HepG2 (cell line): ENCODE results near the gene FOXI2. TPM values are rescaled to one million over a fixed set of nuclear protein-coding genes. Genes with fewer than 3 reads are reported as not detected.

ENCODE experiments used
- ATAC-seq: fragments of 200-7000 bp; cut with Tn5 transposase; 3 replicates; pipeline ENCODE4 v1.9.1; 2020; ENCODE audit warnings: mild to moderate bottlenecking, moderate library complexity
- BruUV-seq: library from RNA; stranded (reverse); fragments of 400-500 nt; replicated peaks from 2 replicates; lab custom pipeline; 2021; lab: Mats Ljungman, UMichigan
- CTCF ChIA-PET: fragments of 300-600 bp; formaldehyde crosslinking; extraction: SDS; loops from one replicate; lab custom pipeline; 2021; ENCODE audit warnings: low total read pairs, inconsistent platforms, low intra/inter-chr PET ratio; lab: Yijun Ruan, JAX
- POLR2A ChIA-PET: fragments of 350-600 bp; sonication (Branson Sonifier 250); formaldehyde crosslinking; loops from one replicate; lab custom pipeline; 2020; ENCODE audit warnings: antibody characterized with exemption, inconsistent platforms; lab: Yijun Ruan, JAX
- DNase-seq: peaks from one replicate; pipeline ENCODE4 v3.0.0-alpha.2; 2015; ENCODE audit warnings: low spot score
- FAIRE-seq: peaks from 3 replicates; lab custom pipeline; 2011; peaks lifted over from hg19 to GRCh38; lab: Jason Lieb, UNC
- H2AFZ ChIP-seq: one replicate; pipeline ENCODE4 v1.6.1; 2011; ENCODE audit warnings: low read length, inconsistent platforms
- H3K27ac ChIP-seq: fragments of 300-600 bp; 3 replicates; pipeline ENCODE4 v1.8.0; 2011; ENCODE audit warnings: mixed run types, mild to moderate bottlenecking, mixed read lengths, low read length, inconsistent platforms; ENCODE audit not compliant: insufficient read depth; ENCODE audit errors: extremely low read length
- H3K27me3 ChIP-seq, 2 experiments: fragments of 200-600 bp in 1 of 2; 2 replicates in 1 of 2; 3 replicates in 1 of 2; pipeline versions ENCODE4 v1.6.0 to v1.8.0; 2011; ENCODE audit warnings: low read length in 2 of 2, mild to moderate bottlenecking in 2 of 2, moderate library complexity in 2 of 2, inconsistent platforms in 1 of 2; ENCODE audit not compliant: insufficient read depth in 2 of 2, control insufficient read depth in 1 of 2
- H3K36me3 ChIP-seq, 2 experiments: fragments of 200-600 bp in 1 of 2; replicated peaks in 1 of 2; 2 replicates in 1 of 2; 3 replicates in 1 of 2; pipeline versions ENCODE4 v1.5.1 to v1.8.0; 2011; ENCODE audit warnings: low read length in 2 of 2, inconsistent platforms in 1 of 2; ENCODE audit not compliant: insufficient read depth in 2 of 2, control insufficient read depth in 1 of 2
- H3K4me1 ChIP-seq: 2 replicates; pipeline ENCODE4 v1.5.1; 2012; ENCODE audit warnings: low read length, inconsistent platforms; ENCODE audit not compliant: insufficient read depth
- H3K4me2 ChIP-seq: 2 replicates; pipeline ENCODE4 v1.6.0; 2011; ENCODE audit warnings: low read depth, low read length, inconsistent platforms
- H3K4me3 ChIP-seq, 3 experiments: fragments of 200-600 bp in 1 of 3; sonication (generic), shearing (Covaris generic) in 1 of 3; replicated peaks in 1 of 3; 2 replicates each; pipeline ENCODE4 v1.5.1; 2011 to 2016; ENCODE audit warnings: low read length in 3 of 3, inconsistent platforms in 2 of 3, low read depth in 2 of 3, mild to moderate bottlenecking in 2 of 3, control low read depth in 1 of 3, mixed read lengths in 1 of 3; ENCODE audit not compliant: insufficient read depth in 1 of 3
- H3K79me2 ChIP-seq: one replicate; pipeline ENCODE4 v1.6.1; 2011; ENCODE audit warnings: low read length, inconsistent platforms; ENCODE audit not compliant: insufficient read depth
- H3K9ac ChIP-seq: 2 replicates; pipeline ENCODE4 v1.6.0; 2011; ENCODE audit warnings: mild to moderate bottlenecking, low read depth, low read length, inconsistent platforms; ENCODE audit not compliant: insufficient read depth
- H3K9me3 ChIP-seq: 2 replicates; pipeline ENCODE4 v1.5.1; 2012; ENCODE audit warnings: mild to moderate bottlenecking, low read length
- H4K20me1 ChIP-seq: 2 replicates; pipeline ENCODE4 v1.6.0; 2011; ENCODE audit warnings: inconsistent platforms, mild to moderate bottlenecking, low read length, moderate library complexity; ENCODE audit not compliant: insufficient read depth
- CTCF ChIP-seq: sonication (generic); formaldehyde crosslinking; IDR thresholded peaks from 2 replicates; pipeline ENCODE4 v1.5.0; 2020; ENCODE audit warnings: mild to moderate bottlenecking, missing genetic modification reagents, moderate library complexity
- LCORL ChIP-seq, 2 experiments: fragments of 450-650 bp in 1 of 2; sonication (generic) in 1 of 2; formaldehyde crosslinking in 1 of 2; IDR thresholded peaks; 2 replicates each; pipeline versions ENCODE4 v1.5.0 to v1.6.1; 2017 to 2020; ENCODE audit warnings: antibody characterized with exemption in 1 of 2, missing genetic modification reagents in 1 of 2
- PCBP1 ChIP-seq: fragments of 200-400 bp; formaldehyde crosslinking; IDR thresholded peaks from 2 replicates; pipeline ENCODE4 v1.6.1; 2017; ENCODE audit warnings: mild to moderate bottlenecking, low read depth, low read length, borderline replicate concordance
- ZMAT3 ChIP-seq: sonication (generic); formaldehyde crosslinking; conservative IDR thresholded peaks from 2 replicates; pipeline ENCODE4 v1.7.0; 2021; ENCODE audit warnings: missing genetic modification reagents
- ZNF205 ChIP-seq: IDR thresholded peaks from 2 replicates; pipeline ENCODE4 v1.6.1; 2018; ENCODE audit warnings: missing biosample characterization, missing genetic modification reagents
- ZNF629 ChIP-seq: sonication (generic); formaldehyde crosslinking; conservative IDR thresholded peaks from 2 replicates; pipeline ENCODE4 v1.5.0; 2020; ENCODE audit warnings: missing genetic modification reagents
- ZNF703 ChIP-seq: sonication (generic); formaldehyde crosslinking; IDR thresholded peaks from 2 replicates; pipeline ENCODE4 v1.5.1; 2020; ENCODE audit warnings: missing genetic modification reagents, mild to moderate bottlenecking, moderate library complexity, borderline replicate concordance
- WGBS: methylation state at CpG from one replicate; pipeline ENCODE4 v1.1.6; 2017; ENCODE audit warnings: low lambda C conversion rate; 5-methylcytosine and 5-hydroxymethylcytosine counted together
- in situ Hi-C: cut with HindIII; loops from 2 replicates; pipeline ENCODE4 v1.10.0; 2017; ENCODE audit warnings: low pct_unique_long_range_greater_than_20kb; ENCODE audit not compliant: extremely low pct_ligation_motif_present
- intact Hi-C: fragments of 100-400 bp; cut with micrococcal nuclease; formaldehyde crosslinking; loops from one replicate; pipeline ENCODE4 v1.10.0; 2022; ENCODE audit not compliant: unreplicated experiment
- polyA plus RNA-seq, 8 experiments: library from polyadenylated mRNA; depleted of rRNA in 3 of 8; stranded (reverse) in 7 of 8; unstranded in 1 of 8; fragments of >200 nt; fragmentation: Illumina TruSeq in 4 of 8; extraction: Trizol in 4 of 8; gene quantifications; 2 replicates each; pipeline versions ENCODE4 v1.2.1 to v1.2.3, GENCODE V29; 2011 to 2016; ENCODE audit warnings: low read depth in 4 of 8, missing spikeins in 1 of 8, mixed read lengths in 1 of 8; ENCODE audit not compliant: insufficient read depth in 1 of 8
- total RNA-seq, 5 experiments: library from RNA; depleted of rRNA; stranded (reverse); fragments of >200 nt; fragmentation: Illumina TruSeq; extraction: Trizol; gene quantifications; 2 replicates each; pipeline ENCODE4 v1.2.3, GENCODE V29; 2016; ENCODE audit warnings: low read depth in 1 of 5

The FOXI2 gene
- total and polyA plus RNA-seq, 2 of the 13 experiments (the other 11 are each of a cell fraction or from before 2014, with no cell fraction given), result not detected

DNA sequence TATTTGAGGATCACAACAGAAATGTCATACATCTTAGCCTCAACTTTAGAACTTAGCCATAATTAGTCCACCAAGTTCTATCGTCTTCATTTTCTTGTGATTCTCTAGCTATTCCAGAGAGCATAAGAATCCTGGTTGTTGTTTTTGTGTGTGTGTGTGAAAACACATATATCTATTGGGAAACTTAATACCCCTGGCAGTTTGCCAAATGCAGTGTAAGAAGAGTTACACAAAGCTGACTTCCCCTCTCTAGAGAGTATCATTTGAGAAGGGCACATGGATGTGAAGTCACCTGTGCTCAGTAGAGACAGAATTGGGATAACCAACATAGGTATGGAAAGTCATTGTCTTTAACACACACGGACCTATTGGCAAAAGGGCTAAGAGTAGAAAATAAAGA, 19.3 kb downstream of the FOXI2 start:
- H3K36me3 ChIP-seq, result no peaks in the 10 kb centered on the region
- no peaks in the 10 kb centered on the region for H3K4me1 ChIP-seq
- no peak overlapping the region for H3K4me2 ChIP-seq
- intact Hi-C loops, result no loop called here
- H3K9me3 ChIP-seq, result no peaks in the 10 kb centered on the region
- ChIA-PET POLR2A (no interaction called here), CTCF (no interaction called here)
- no peak for FAIRE-seq
- no peak for ATAC-seq
- in situ Hi-C loops, result no loop called here
- no peak overlapping the region for H3K9ac ChIP-seq
- no TSS peak for BruUV-seq
- H2AFZ ChIP-seq, result no peak overlapping the region
- H3K27me3 ChIP-seq, result no peaks in the 10 kb centered on the region
- H3K79me2 ChIP-seq, result no peaks in the 10 kb centered on the region
- no peak overlapping the region for H3K27ac ChIP-seq
- TF ChIP-seq PCBP1 (no peak), ZNF703 (CRISPR knock-in tag) (no peak), LCORL (IDR thresholded peaks at IDR 0.05) (peak; percentile 65; the same call in 1 of the 2 replicates), LCORL (CRISPR knock-in tag; IDR thresholded peaks at IDR 0.05) (no peak)
- H3K4me3 ChIP-seq, result no peak overlapping the region
- 22% methylated on average over 2 of the region's 2 CpGs for WGBS
- H4K20me1 ChIP-seq, result no peaks in the 10 kb centered on the region
- DNase-seq, result no peak

GRCh38 chr10:127757033-127757432, 20.0 kb downstream of the FOXI2 start:
- no peaks in the 10 kb centered on the region for H3K36me3 ChIP-seq
- DNase-seq (no peak), FAIRE-seq (no peak), ATAC-seq (no peak)
- no peaks in the 10 kb centered on the region for H3K9me3 ChIP-seq
- no peaks in the 10 kb centered on the region for H3K27me3 ChIP-seq
- CTCF ChIA-PET, result no interaction called here
- no peak overlapping the region for H2AFZ ChIP-seq
- no peak overlapping the region for H3K4me2 ChIP-seq
- BruUV-seq, result no TSS peak
- no peaks in the 10 kb centered on the region for H3K79me2 ChIP-seq
- WGBS, result 18% methylated on average over 7 of the region's 7 CpGs
- no peak overlapping the region for H3K4me3 ChIP-seq
- no peaks in the 10 kb centered on the region for H4K20me1 ChIP-seq
- in situ Hi-C loops, result no loop called here
- TF ChIP-seq ZMAT3 (CRISPR knock-in tag), result no peak
- TF ChIP-seq CTCF (CRISPR knock-in tag), result peak; percentile 26; the same call in 1 of the 2 replicates
- TF ChIP-seq ZNF205, result peak; percentile 62; the same call in 1 of the 2 replicates
- no peak for TF ChIP-seq ZNF629
- H3K9ac ChIP-seq, result no peak overlapping the region
- intact Hi-C loops, result no loop called here
- POLR2A ChIA-PET, result no interaction called here
- no peaks in the 10 kb centered on the region for H3K4me1 ChIP-seq
- H3K27ac ChIP-seq, result no peak overlapping the region
